HEK293 (cell line): Measurements from ENCODE around the gene SAMD5.

Experiments
- CTCF ChIA-PET: fragments of 350-600 bp; formaldehyde crosslinking; extraction: SDS; loops from one replicate; lab custom pipeline; 2021; ENCODE audit warnings: antibody characterized with exemption; lab: Yijun Ruan, JAX
- POLR2A ChIA-PET: fragments of 300-600 bp; formaldehyde crosslinking; extraction: SDS; loops from one replicate; lab custom pipeline; 2020; ENCODE audit warnings: antibody characterized with exemption, inconsistent platforms; lab: Yijun Ruan, JAX
- H3K27ac ChIP-seq: fragments of 200-500 bp; sonication (Bioruptor generic); 2 replicates; pipeline ENCODE4 v1.5.1; 2014; ENCODE audit warnings: low read depth, low read length, control low read depth, inconsistent platforms; ENCODE audit errors: extremely low read depth
- H3K36me3 ChIP-seq, 2 experiments: fragments of 200-500 bp in 1 of 2; sonication (Bioruptor generic) in 1 of 2; 1 replicate in 1 of 2; 2 replicates in 1 of 2; pipeline ENCODE4 v1.5.1; 2014 to 2017; ENCODE audit warnings: inconsistent platforms in 2 of 2, low read length in 2 of 2; ENCODE audit not compliant: control insufficient read depth in 2 of 2, insufficient read depth in 1 of 2
- H3K4me1 ChIP-seq: fragments of 200-500 bp; sonication (Bioruptor generic); 2 replicates; pipeline ENCODE4 v1.5.1; 2014; ENCODE audit warnings: mild to moderate bottlenecking, low read length, inconsistent platforms; ENCODE audit not compliant: control insufficient read depth, insufficient read depth
- H3K4me3 ChIP-seq: 2 replicates; pipeline ENCODE4 v1.5.1; 2011; ENCODE audit warnings: low read depth, mild to moderate bottlenecking, control low read depth, low read length, moderate library complexity
- H3K9me3 ChIP-seq: fragments of 200-500 bp; sonication (Bioruptor generic); 2 replicates; pipeline ENCODE4 v1.5.1; 2014; ENCODE audit warnings: low read depth, low read length, inconsistent platforms; ENCODE audit not compliant: control insufficient read depth, insufficient read depth
- MZF1 ChIP-seq: fragments of 450-650 bp; formaldehyde crosslinking; IDR thresholded peaks from 2 replicates; pipeline ENCODE4 v1.5.1; 2017; ENCODE audit warnings: missing biosample characterization, missing genetic modification characterization, borderline replicate concordance
- SALL2 ChIP-seq: fragments of 450-650 bp; formaldehyde crosslinking; IDR thresholded peaks from 2 replicates; pipeline ENCODE4 v1.5.0; 2017; ENCODE audit warnings: missing biosample characterization, mild to moderate bottlenecking, missing genetic modification characterization, borderline replicate concordance
- SETDB1 ChIP-seq: IDR thresholded peaks from one replicate; pipeline ENCODE4 v1.6.1; 2017; ENCODE audit warnings: mild to moderate bottlenecking, low read length, moderate library complexity, mixed read lengths; ENCODE audit not compliant: insufficient read length
- ZBTB48 ChIP-seq: fragments of 450-650 bp; formaldehyde crosslinking; IDR thresholded peaks from 2 replicates; pipeline ENCODE4 v1.5.1; 2016; ENCODE audit warnings: missing biosample characterization, missing genetic modification characterization
- ZNF132 ChIP-seq: fragments of 450-650 bp; formaldehyde crosslinking; IDR thresholded peaks from 2 replicates; pipeline ENCODE4 v1.5.1; 2017; ENCODE audit warnings: missing biosample characterization, missing genetic modification characterization, borderline replicate concordance
- ZNF175 ChIP-seq: fragments of 450-650 bp; formaldehyde crosslinking; IDR thresholded peaks from 2 replicates; pipeline ENCODE4 v1.5.1; 2016; ENCODE audit warnings: missing biosample characterization, missing genetic modification characterization
- ZNF214 ChIP-seq: fragments of 450-650 bp; formaldehyde crosslinking; IDR thresholded peaks from 2 replicates; pipeline ENCODE4 v1.5.1; 2017; ENCODE audit warnings: missing biosample characterization, mild to moderate bottlenecking, missing genetic modification characterization, borderline replicate concordance
- ZNF354C ChIP-seq: fragments of 450-650 bp; formaldehyde crosslinking; IDR thresholded peaks from 2 replicates; pipeline ENCODE4 v1.5.1; 2016; ENCODE audit warnings: missing biosample characterization, missing genetic modification characterization, low read depth, borderline replicate concordance
- ZNF366 ChIP-seq: fragments of 450-650 bp; formaldehyde crosslinking; conservative IDR thresholded peaks from 2 replicates; pipeline ENCODE4 v1.5.1; 2016; ENCODE audit warnings: missing biosample characterization, missing genetic modification characterization
- ZNF521 ChIP-seq: fragments of 450-650 bp; formaldehyde crosslinking; IDR thresholded peaks from 2 replicates; pipeline ENCODE4 v1.5.1; 2017; ENCODE audit warnings: missing biosample characterization, mild to moderate bottlenecking, missing genetic modification characterization
- ZNF624 ChIP-seq: fragments of 450-650 bp; formaldehyde crosslinking; IDR thresholded peaks from 2 replicates; pipeline ENCODE4 v1.5.1; 2017; ENCODE audit warnings: missing biosample characterization, missing genetic modification characterization
- ZNF629 ChIP-seq: fragments of 450-650 bp; formaldehyde crosslinking; IDR thresholded peaks from 2 replicates; pipeline ENCODE4 v1.5.1; 2017; ENCODE audit warnings: missing biosample characterization, missing genetic modification characterization
- TF ChIP-seq, protein P1 (sequence below): fragments of 450-650 bp; formaldehyde crosslinking; conservative IDR thresholded peaks from 2 replicates; pipeline ENCODE4 v1.5.1; 2016; ENCODE audit warnings: low read depth, missing biosample characterization, missing genetic modification characterization
- TF ChIP-seq, protein P2 (sequence below): fragments of 450-650 bp; formaldehyde crosslinking; IDR thresholded peaks from 2 replicates; pipeline ENCODE4 v1.5.1; 2016; ENCODE audit warnings: missing biosample characterization, missing genetic modification characterization, borderline replicate concordance
- TF ChIP-seq, protein P3 (sequence below): fragments of 450-650 bp; formaldehyde crosslinking; IDR thresholded peaks from 2 replicates; pipeline ENCODE4 v1.5.1; 2016; ENCODE audit warnings: missing biosample characterization, missing genetic modification characterization

The SAMD5 gene

DNA sequence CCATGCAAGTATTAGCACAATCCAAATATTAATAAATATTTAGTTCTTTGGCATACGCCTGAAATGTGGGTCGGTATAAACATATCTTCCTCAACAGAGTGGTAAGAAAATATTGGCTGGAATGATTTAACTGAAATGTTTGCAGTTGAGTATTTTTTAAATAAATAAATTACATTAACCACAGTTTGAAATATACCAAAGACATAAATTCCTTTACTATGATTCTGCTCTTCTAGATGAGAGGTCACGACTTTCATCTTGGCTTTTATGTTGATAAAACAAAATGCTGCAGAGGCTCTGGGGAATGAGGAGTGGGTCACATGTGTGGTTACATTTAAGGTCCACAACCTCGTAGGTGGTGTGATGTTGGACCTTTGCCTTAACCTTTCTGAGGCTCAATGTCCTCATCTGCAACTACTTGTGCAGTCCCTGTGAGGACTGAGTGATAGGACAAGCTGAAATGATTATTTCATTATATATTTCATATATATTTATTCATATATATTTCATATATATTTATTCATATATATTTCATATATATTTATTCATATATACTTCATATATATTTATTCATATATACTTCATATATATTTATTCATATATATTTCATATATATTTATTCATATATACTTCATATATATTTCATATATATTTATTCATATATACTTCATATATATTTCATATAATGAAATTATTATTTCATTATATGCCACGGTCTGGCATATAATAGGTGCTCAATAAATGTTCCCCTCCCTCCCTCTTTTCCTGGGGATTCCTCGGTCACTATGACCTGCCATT lies 107.4 kb downstream of the SAMD5 start (continued):
- TF ChIP-seq, protein P1, sequence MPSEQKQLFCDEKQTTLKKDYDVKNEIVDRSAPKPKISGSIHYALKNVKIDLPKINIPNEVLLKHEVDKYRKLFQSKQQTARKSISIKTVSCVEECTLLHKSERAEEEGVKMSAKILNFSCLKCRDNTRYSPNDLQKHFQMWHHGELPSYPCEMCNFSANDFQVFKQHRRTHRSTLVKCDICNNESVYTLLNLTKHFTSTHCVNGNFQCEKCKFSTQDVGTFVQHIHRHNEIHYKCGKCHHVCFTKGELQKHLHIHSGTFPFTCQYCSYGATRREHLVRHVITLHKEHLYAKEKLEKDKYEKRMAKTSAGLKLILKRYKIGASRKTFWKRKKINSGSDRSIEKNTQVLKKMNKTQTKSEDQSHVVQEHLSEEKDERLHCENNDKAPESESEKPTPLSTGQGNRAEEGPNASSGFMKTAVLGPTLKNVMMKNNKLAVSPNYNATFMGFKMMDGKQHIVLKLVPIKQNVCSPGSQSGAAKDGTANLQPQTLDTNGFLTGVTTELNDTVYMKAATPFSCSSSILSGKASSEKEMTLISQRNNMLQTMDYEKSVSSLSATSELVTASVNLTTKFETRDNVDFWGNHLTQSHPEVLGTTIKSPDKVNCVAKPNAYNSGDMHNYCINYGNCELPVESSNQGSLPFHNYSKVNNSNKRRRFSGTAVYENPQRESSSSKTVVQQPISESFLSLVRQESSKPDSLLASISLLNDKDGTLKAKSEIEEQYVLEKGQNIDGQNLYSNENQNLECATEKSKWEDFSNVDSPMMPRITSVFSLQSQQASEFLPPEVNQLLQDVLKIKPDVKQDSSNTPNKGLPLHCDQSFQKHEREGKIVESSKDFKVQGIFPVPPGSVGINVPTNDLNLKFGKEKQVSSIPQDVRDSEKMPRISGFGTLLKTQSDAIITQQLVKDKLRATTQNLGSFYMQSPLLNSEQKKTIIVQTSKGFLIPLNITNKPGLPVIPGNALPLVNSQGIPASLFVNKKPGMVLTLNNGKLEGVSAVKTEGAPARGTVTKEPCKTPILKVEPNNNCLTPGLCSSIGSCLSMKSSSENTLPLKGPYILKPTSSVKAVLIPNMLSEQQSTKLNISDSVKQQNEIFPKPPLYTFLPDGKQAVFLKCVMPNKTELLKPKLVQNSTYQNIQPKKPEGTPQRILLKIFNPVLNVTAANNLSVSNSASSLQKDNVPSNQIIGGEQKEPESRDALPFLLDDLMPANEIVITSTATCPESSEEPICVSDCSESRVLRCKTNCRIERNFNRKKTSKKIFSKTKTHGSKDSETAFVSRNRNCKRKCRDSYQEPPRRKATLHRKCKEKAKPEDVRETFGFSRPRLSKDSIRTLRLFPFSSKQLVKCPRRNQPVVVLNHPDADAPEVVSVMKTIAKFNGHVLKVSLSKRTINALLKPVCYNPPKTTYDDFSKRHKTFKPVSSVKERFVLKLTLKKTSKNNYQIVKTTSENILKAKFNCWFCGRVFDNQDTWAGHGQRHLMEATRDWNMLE (tag by site-specific recombination), result no peak
- no peak for TF ChIP-seq ZNF521 (tag by site-specific recombination)

DNA sequence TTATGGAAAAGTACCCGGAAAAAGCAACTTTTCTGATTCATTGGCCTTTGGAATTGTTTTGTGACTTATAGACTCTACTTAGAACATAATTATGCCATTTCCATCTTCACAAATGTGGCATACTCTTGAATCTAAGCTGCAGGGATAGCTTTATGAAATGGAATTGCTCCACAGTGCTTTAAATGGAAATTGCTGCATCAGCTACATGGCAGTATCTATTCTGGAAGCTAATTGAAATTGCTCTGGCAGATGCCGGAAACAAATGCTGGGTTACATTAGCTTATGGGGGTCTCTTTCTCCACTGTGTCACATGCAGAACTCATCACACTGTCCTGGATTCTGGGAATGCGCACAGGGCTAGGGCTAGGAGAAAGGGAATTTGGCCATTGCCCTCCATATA lies 108.9 kb downstream of the SAMD5 start:
- TF ChIP-seq SETDB1, result no peak
- TF ChIP-seq ZNF214 (tag by site-specific recombination), result no peak
- no peak for TF ChIP-seq ZBTB48 (tag by site-specific recombination)
- TF ChIP-seq ZNF175 (tag by site-specific recombination), result no peak
- TF ChIP-seq ZNF366 (tag by site-specific recombination), result no peak
- TF ChIP-seq, protein P2, sequence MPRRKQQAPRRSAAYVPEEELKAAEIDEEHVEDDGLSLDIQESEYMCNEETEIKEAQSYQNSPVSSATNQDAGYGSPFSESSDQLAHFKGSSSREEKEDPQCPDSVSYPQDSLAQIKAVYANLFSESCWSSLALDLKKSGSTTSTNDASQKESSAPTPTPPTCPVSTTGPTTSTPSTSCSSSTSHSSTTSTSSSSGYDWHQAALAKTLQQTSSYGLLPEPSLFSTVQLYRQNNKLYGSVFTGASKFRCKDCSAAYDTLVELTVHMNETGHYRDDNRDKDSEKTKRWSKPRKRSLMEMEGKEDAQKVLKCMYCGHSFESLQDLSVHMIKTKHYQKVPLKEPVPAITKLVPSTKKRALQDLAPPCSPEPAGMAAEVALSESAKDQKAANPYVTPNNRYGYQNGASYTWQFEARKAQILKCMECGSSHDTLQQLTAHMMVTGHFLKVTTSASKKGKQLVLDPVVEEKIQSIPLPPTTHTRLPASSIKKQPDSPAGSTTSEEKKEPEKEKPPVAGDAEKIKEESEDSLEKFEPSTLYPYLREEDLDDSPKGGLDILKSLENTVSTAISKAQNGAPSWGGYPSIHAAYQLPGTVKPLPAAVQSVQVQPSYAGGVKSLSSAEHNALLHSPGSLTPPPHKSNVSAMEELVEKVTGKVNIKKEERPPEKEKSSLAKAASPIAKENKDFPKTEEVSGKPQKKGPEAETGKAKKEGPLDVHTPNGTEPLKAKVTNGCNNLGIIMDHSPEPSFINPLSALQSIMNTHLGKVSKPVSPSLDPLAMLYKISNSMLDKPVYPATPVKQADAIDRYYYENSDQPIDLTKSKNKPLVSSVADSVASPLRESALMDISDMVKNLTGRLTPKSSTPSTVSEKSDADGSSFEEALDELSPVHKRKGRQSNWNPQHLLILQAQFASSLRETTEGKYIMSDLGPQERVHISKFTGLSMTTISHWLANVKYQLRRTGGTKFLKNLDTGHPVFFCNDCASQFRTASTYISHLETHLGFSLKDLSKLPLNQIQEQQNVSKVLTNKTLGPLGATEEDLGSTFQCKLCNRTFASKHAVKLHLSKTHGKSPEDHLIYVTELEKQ, result no peak
- TF ChIP-seq ZNF629 (tag by site-specific recombination), result no peak
- TF ChIP-seq, protein P3, sequence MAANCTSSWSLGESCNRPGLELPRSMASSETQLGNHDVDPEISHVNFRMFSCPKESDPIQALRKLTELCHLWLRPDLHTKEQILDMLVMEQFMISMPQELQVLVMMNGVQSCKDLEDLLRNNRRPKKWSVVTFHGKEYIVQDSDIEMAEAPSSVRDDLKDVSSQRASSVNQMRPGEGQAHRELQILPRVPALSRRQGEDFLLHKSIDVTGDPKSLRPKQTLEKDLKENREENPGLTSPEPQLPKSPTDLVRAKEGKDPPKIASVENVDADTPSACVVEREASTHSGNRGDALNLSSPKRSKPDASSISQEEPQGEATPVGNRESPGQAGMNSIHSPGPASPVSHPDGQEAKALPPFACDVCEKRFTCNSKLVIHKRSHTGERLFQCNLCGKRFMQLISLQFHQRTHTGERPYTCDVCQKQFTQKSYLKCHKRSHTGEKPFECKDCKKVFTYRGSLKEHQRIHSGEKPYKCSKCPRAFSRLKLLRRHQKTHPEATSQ (tag by site-specific recombination), result no peak
- no peak for TF ChIP-seq ZNF354C (tag by site-specific recombination)
- no peak for TF ChIP-seq ZNF624 (tag by site-specific recombination)
- Histone ChIP-seq H3K27ac (no peak overlapping the region), H3K4me3 (no peak overlapping the region), H3K4me1 (no peaks in the 10 kb centered on the region), H3K36me3 (no peaks in the 10 kb centered on the region), H3K9me3 (no peaks in the 10 kb centered on the region)
- ChIA-PET POLR2A (no interaction called here), CTCF (no interaction called here)

DNA sequence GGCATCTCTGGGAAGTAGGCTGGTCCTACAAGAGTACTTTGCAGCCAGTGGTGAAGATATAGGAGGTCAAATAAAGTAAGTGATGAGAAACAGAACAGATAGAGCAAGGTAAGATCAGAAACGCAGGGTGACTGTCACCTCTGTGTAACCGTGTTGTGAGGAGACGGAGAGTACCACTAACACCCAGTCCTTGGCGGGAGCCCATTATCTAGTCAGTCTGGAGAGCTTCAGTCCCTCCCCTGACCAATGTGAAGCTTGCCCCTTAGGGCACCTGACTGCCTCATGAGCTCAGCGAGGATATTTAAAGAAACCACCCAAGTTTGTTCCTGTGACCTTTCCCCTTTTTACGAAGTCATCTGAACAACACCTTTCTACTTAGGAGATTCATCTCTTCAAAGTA lies 110.0 kb downstream of the SAMD5 start:
- ChIA-PET POLR2A (no interaction called here), CTCF (interaction anchor here (0.8 kb wide), 1 partner anchor 114 kb away, joined by 3 read pairs; no protein-coding TSS in a partner anchor)
- no peaks in the 10 kb centered on the region for H3K4me1 ChIP-seq
- H3K36me3 ChIP-seq, result no peaks in the 10 kb centered on the region
- no peak overlapping the region for H3K27ac ChIP-seq
- H3K4me3 ChIP-seq, result no peak overlapping the region
- TF ChIP-seq ZNF132 (tag by site-specific recombination) (no peak), SALL2 (tag by site-specific recombination) (no peak), MZF1 (tag by site-specific recombination) (no peak)
- H3K9me3 ChIP-seq, result no peaks in the 10 kb centered on the region
